SW 1271 (cell line): ENCODE data around the gene SEPTIN2.
A peak's percentile ranks its signal among the peaks of the same experiment; 100 is the strongest.
"Not testable (repeated sequence)": the region's sequence is repeated elsewhere in the genome, so short reads cannot be mapped to it uniquely, and the experiment has no call there.

Experiments used
- DNase-seq, 2 experiments: peaks; one replicate each; lab custom pipeline; 2025; lab: John Stamatoyannopoulos, UW

SEPTIN2 gene

DNA sequence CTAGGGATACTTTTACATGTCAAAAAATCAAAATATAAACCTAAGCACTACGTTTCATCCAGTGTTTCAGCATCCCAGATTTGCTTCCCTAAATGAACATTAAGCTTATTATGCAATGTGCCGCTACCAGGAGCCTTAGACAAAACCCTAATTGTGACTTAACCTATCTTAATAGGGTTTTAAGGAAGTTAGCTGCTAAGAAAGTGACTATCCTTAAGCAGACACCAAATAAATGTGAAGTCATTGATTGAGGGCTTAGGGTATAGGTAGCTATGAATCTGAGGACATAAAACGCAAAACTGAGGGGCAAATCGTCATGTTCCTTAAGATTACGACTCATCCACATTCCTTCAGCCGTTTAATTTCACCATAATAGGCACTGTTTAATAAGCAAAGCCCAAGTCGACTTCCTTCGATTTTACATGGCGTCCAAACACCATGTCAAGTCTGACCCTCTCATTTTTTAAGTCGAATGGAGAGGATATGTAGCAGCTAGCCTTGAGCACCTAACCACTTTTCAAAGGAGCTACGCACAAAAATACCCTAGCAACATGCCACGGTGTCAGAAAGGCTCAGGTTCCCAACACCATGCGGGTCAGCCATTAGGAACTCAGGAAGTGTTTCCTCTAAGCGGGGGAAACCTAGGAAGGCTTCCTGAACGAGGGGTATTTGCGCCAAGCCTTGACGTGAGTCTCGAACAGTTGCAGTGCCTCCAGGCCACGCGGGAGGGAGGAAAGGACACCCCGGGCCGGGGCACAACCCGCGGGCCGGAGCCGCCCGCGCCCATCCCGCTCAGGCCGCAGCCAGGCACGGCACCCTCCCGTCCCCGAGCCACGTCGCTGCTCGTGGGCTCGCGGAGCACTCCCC lies 1.3 kb upstream of the SEPTIN2 start:
- peak in 1 of 2 experiments; percentile 66 for DNase-seq

DNA sequence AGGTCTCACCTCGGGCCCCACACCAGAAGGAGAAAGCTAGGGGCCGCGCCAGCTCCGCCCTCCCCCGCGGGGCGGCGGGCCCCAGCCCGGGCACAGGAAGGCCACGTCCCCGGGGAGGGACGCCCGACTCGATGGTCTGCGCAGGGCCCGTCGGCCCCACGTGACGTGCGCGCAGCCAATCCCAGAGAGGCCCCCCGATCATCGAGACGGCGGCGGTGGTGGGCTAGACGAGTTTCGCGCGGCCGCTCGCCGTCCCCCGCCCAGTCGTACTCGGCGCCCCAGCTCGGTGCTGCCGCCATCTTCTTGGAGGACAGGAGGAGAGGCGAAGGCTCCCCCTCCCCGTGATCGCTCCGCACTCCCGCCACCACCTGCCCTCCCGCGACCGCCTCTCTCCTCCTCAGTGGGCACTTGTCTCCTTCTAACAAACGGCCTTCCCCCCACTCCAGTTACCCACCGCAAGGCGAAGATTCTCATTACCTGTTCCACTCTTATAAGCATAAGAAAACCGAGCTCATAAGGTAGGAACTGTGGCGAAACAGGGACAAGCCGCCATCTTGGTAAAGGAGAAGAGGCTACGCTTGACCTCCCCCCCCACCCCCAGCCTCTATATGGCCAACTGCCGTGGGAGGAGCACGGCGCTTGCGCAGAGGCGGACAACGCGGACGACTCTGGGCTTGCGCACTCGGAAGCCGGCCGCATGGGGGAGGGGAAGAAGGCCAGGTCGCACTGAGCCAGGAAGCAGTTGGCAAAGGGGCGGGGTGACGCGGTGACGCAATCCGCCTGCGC lies 439 bp upstream of the SEPTIN2 start, which contains the start of gene HDLBP:
HDLBP (minus strand) TSS at position 580 of the 786 bp plus-strand sequence. CDS start 48,803 bp downstream, outside the sequence.
- peak; percentile 95 for DNase-seq

DNA sequence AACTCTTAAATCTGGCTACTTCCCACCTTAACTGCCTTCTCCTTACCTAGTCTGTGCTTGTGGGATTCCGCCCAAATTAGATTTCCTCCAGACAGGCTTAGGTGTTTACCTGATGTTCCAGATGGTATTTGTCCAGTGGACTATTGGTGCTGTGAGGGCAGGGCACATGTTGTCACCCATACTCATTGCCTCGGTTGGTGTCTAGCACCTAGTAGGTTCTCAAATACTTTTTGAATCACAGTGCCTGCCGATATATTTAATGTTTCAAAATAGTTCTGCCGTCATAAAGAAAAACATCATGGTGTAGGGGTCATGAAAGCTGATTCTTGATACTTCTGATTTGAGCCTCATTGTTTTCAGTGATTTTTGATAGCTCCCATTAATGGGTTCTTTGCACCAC lies 1.1 kb downstream of the SEPTIN2 start:
- peak in 1 of 2 experiments; percentile 12 for DNase-seq

DNA sequence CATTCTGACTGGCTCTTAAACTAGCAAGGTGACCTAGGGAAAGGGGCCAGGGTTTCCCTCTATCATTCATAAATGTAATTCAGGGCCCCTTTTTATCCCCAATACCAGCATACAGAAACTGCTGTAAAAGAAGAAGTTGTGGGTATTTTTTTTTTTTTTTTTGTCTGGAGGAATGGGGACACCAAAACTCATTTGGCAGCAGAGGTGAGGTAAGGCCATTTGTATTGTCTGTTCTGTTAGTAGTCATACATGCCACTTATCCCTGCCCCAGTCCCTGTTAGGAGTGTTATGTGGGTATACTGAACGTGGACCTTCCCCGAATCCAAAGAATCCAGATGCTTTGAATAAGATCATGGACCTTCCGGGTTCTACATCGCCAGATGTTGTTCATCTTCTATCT lies 1.7 kb downstream of the SEPTIN2 start:
- no peak for DNase-seq

DNA sequence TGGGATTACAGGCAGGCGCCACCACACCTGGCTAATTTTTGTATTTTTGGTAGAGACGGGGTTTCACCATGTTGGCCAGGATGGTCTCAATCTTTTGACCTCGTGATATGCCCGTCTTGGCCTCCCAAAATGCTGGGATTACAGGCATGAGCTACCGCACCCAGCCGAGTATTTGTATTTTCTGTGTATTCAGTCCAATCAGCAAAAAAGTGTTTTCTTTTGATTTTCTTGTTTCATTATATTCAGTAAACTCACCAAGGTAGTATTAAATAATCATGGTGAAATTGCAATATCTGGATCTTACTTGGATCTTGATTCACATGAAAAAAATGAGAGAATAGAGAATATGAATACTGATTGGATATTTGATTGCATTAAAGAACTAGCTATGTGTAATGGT lies 3.1 kb downstream of the SEPTIN2 start:
- not testable (repeated sequence) for DNase-seq

DNA sequence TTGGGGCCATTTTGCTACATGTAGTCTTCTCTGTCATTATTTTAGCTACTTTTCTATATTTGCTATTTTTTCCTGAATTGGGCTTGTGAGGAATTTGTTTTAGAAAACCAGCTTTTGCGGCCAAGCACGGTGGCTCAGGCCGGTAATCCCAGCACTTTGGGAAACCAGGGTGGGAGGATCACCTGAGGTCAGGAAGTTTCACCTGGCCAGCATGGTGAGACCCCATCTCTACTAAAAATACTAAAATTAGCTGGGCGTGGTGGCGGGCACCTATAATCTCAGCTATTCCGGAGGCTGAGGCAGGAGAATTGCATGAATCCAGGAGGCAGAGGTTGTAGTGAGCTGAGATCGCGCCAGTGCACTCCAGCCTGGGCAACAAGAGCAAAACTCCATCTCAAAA lies 4.7 kb downstream of the SEPTIN2 start:
- DNase-seq = no peak

DNA sequence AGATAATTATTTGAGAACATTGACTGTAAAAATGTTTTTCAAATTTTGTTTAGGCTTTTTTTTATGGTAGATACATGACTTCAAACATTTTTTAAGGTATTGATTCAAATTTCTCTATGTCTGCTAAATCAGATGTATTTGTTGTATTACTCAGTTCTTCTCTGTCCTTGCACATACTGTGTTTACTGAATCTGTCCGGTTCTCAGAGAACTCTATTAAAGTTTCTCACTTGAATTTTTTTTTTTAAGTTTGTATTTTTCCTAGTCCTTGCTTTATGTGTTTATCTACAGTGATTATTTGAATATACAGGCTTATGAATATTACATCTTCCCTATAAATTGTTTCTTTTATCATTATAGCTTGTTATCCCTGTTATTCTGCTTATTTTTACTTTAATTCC lies 5.3 kb downstream of the SEPTIN2 start:
- DNase-seq = no peak

DNA sequence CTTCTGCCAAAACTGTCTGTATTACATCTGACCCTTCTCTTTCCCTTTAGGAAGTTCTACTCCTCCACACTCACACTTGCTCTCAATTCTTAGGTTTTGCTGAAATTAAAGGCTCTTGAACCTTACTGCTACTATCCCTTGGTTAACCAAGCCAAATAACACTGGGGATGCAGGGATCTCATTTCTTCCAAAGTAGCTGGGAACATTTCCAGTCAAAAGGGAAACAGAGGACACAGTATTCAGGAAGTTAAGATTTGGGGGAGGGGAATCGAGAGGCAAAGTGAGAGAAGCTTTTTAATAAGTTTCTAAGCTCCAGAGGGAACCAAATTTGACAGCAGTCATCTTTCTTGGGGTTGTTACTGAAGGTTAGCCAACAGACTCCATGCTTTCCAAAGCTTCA lies 6.2 kb downstream of the SEPTIN2 start:
- DNase-seq = no peak

DNA sequence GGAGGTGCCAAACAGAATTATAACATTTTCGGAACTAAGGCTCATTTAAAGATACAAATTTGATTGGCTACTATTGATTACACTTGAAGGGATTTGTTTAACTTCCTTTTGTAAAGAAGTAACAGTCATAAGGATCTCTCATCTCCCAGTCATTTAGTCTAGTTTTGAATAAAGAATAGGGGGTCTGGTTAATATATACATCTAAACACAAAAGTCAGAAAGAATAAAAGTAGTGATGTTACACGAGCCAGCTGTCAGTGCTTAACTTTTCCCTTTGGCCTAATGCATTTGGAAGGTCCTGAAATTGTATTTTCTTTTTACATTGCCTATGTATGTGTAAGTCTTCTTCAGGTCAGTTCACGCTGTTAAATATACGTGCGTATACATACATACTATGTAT lies 8.1 kb downstream of the SEPTIN2 start:
- DNase-seq = no peak

DNA sequence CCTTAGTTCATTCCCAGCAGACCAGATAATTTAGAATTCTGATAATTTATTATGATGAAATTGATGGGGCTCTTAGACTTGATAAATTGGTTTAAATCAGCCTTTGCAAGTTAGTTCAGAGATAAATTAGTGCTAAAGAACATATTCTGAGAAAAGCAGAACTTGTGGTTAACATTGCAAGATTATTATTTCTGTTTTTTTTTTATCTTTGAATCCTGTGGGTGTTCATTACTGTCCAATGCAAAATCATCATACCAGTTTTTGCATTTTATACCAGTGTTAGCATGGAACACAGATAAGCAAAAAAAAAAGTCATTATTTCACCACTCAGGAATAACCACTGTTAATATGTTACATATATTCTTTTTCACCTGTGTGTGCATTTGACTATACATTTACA lies 9.1 kb downstream of the SEPTIN2 start:
- no peak for DNase-seq

DNA sequence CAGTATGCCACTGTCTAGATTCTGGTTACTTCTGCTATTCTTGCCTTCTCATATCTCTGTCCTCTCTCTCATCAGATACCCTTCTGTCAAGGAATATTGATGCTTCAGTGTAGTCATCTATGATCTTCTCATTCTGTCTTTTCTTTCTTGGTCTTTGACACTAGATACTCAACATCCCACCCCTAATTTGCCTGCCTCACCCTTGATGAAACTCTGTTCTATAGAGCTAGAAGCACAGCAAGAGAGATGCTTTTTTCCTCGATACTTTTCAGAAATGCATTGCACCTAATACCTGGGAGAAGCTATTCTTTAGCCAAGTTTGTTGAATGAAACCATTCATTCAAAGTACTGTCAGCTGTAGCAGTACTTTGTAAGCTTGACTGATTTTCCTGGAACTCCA lies 9.5 kb downstream of the SEPTIN2 start:
- DNase-seq = no peak

DNA sequence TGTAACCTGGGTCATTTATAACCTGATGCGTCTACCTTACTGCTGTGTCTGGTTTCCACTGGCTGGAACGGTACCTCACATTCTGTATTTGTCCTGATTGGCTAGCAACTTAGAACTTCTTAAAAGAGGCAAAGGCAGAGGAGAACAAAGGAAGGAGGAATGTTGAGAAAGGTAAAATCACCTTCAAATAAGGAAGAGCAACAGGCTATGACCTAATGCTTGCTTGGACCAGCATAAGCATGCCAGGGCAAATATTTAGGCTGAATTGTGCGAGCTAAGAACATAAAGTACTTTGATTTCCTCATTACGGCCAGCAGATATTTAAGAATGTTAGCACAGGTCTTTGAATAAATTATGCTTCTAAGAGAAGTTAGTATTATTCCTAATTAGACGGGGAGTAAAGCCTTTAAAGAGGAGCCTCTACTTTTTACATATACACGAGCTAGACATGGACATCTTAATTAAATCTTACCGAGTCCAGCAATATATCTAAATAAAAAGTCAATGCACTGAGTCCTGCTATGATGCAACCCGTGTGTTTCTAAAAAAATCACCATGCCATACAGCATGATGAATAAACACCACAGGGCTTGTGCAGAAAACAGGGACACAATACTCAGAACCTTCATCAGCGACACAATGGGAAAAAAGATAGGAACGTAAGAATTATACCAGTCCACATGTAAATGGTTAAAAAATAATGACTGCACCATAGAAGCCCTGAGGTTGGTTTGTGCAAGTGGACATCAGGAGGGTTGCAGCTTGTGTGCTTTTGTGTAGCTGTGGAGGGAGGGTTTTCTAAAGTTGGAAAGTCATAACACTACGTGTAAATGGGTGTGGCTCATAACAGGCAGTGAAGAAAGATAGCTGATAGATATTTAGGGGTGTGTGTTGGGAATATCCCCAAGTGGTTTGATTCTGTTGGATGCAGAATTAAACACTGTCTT lies 14.2 kb downstream of the SEPTIN2 start:
- DNase-seq = no peak

DNA sequence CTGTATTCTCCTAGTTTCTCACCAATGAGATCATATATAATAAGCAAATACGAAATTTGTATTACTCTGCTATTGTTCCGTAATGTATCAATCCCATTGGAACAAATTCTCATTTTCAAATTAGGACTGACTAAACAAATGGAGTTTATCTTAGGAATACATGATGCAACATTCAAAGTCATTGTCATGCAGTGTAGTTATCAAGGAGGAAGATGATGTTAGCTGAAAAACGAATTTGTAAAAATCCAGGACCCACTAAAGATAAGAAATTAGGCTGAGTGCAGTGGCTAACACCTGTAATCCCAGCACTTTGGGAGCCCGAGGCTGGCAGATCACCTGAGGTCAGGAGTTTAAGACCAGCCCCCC lies 14.9 kb downstream of the SEPTIN2 start:
- DNase-seq = no peak

DNA sequence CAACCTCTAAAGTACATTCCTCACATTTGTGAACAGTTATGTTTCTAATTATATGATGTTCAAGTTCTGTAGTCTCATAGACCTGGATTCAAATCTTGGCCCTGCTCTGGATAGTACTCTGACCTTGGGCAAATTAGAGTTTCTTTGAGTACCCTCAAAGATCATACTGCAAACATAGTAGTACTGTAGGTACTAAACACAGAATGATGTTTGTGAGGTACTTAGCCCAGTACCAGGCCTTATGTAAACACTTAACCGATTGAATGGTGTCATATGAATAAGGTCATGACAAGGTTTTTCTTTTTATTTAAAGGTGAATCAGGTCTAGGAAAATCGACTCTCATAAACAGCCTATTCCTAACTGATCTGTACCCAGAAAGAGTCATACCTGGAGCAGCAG lies 19.1 kb downstream of the SEPTIN2 start:
- no peak for DNase-seq

DNA sequence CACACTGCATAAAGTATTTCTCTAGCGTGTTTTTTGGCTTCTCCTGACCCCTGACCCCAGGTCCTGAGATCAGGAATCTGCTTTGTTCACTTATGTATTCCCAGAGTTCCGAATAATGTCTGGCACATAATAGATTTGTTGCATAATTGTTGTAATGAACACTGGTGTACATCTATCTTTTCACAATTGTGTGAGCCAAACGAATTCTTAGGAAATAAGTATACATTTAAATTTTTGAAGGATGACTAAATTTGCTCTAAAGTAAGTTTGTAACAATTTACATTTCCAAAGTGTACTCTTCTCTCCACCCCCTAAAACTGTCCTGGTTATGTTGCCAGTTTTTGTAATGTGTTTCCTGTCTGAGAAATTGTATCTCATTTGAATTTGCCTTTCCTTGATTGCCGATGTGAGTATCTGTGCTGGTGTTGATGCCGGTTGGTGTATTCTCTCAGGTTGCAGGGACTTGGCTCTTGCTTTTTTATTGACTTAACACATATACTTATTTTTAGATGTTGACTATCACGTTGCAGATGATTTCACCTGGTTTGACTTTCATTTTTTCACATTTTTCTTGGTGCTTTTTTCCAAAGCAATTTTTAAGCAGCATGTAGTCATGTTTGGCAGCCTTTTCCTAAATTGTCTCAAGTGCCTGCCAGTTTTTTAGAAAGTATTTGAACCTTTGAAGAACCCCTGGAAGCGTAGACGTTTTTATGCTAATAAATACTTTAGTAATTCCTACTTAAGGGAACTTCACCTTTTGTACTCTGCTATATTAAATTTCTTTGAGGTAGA lies 24.3 kb downstream of the SEPTIN2 start:
- no peak for DNase-seq

DNA sequence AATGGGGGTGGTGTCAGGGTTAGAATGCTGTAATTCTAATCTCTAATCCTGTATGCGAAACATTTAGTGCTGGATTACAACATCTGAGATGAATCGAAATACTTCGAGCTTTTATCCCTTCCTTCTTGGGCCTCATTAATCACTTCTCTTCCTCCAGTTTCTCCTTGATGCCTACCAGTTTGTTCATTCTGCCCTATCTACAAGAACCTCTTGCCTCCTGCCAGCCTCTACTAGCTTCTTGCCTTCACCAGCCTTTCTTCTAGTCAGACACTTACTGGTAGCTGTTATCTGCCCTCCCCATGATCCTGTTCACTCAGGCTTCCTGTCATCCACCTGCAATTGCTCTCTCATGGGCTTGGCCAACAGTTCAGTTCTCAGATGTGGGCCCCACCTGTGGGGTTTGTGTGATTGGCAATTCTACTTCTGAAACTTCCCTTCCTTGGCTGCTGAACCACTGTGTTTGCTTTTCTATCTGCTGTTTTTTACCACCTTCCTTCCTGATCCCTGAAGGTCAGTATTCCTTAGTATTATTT lies 25.0 kb downstream of the SEPTIN2 start:
- DNase-seq = no peak

DNA sequence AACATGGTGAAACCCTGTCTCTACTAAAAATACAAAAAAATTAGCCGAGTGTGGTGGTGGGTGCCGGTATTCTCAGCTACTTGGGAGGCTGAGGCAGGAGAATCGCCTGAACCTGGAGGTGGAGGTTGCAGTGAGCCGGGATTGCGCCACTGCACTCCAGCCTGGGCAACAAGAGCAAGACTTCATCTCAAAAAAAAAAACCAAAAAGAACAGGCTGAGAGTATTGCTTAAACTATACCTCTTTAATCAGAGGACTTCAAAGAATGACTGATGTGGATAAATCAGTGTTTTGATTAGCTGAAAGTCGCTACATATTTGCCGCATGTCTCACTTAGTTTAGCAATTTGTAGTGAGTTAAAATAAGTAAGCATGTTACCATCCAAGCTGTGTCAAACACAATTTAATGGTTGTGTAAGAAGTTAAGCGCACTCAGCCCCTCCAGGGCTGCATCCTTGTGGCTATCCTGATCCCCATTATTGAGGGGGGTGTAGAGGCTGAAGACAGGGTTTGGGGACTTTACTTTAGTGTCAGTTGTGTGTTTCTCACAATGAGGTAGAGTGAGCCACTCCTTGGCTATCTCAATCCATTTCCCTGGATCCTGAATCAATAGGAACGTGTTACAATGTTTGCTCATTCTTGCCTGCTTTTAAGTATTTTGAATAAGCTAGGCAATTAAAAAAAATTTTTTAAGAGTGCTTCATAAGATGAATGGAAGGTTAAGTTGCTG lies 29.4 kb downstream of the SEPTIN2 start:
- no peak for DNase-seq

DNA sequence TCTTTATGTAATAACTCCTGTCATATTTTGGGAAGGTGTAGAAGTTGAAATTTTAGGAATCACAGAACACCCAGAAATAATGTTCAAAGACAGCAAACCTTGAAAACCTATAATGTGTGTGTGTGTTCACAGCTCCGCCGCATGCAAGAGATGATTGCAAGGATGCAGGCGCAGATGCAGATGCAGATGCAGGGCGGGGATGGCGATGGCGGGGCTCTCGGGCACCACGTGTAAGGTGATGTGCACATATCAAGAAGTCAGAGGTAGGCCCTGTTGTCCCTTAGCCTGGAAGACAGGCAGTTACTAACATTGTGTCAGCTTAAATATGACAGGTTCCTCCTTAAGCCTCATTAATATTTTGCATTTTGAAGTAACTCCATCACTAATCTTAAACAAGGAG lies 34.2 kb downstream of the SEPTIN2 start:
- no peak for DNase-seq

DNA sequence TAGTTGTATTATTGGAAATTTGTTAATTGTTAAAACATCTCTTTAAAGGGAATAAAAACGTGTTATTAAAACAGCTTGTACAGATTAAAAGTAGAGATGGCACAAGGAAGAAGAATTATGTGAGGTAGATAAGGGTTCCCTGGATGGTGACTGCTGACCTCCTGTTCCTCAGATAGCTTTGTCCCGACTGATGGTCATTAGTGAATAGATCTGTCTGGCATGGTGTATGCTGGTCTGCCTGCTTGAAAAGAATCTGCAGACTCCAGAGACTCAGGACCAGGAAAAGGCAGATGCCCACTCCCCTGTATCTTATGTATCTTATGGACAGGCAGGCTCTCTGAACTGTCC lies 34.8 kb downstream of the SEPTIN2 start:
- DNase-seq = no peak

DNA sequence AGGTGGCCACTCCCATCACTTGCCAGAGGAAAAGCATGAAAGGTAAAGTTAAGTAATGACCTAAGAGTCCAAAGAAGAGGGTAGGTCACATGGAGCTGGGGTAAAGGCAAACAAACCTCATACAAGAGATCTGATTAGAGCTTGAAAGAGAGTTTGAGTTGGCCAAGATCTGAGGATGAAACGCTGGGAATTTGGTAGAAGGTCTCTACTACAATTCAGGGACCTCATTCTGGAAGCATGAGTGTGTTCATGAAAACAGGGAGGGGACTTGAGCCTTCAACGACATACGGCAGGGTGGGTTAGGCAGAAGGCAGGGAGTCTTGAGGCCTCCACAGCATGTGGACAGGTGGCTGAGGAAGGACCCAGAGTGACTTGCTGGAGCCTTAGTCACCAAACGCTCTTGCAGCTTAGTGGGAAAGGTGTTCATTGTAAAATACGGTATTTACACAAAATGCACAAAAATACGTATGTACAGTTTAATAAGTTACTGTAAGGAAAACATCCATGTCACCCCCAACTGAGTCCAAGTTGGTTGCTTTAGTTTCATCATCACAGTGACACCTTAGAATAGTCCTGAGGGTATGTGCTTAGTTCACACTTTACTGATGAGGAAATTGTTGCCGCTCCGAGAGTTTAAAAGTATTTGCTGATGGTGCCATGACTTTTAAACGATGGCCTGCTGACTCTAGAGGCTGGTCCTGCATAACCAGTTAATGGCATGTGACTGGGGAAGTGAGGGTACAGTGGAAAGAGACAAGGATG lies 35.3 kb downstream of the SEPTIN2 start:
- no peak for DNase-seq
